GM12878 (cell line): Measurements from ENCODE around the gene CCNL1. TPM values are rescaled to one million over a fixed set of nuclear protein-coding genes. Genes with fewer than 3 reads are reported as not detected.

Experiments used
- ATAC-seq: fragments of 200-7000 bp; cut with Tn5 transposase; 3 replicates; pipeline ENCODE4 v1.9.1; 2020; ENCODE audit warnings: mild to moderate bottlenecking, moderate library complexity
- BruUV-seq: library from RNA; stranded (reverse); fragments of 400-500 nt; replicated peaks from 2 replicates; lab custom pipeline; 2021; lab: Mats Ljungman, UMichigan
- CTCF ChIA-PET: fragments of 300-600 bp; sonication (Branson Sonifier 250); formaldehyde crosslinking; extraction: SDS; loops from one replicate; lab custom pipeline; 2021; ENCODE audit warnings: inconsistent platforms; lab: Yijun Ruan, JAX
- POLR2A ChIA-PET: fragments of 350-600 bp; formaldehyde crosslinking; extraction: SDS; loops from one replicate; lab custom pipeline; 2021; ENCODE audit warnings: inconsistent platforms; lab: Charles Lee
- RAD21 ChIA-PET: fragments of 300-600 bp; sonication (Branson Sonifier 250); formaldehyde crosslinking; loops from one replicate; lab custom pipeline; 2023; ENCODE audit warnings: antibody characterized with exemption; ENCODE audit not compliant: unreplicated experiment; lab: Charles Lee
- SMC1A ChIA-PET: fragments of 300-600 bp; sonication (Branson Sonifier 250); formaldehyde crosslinking; loops from one replicate; lab custom pipeline; 2023; ENCODE audit not compliant: unreplicated experiment, uncharacterized antibody; lab: Charles Lee
- DNase-seq: peaks from one replicate; pipeline ENCODE4 v3.0.0-alpha.2; 2011; ENCODE audit warnings: low read depth, low spot score
- FAIRE-seq: peaks from 3 replicates; lab custom pipeline; 2011; peaks lifted over from hg19 to GRCh38; lab: Jason Lieb, UNC
- H2AFZ ChIP-seq: 2 replicates; pipeline ENCODE4 v1.6.0; 2011; ENCODE audit warnings: low read depth, low read length, control low read depth; ENCODE audit not compliant: control insufficient read depth
- H3K27ac ChIP-seq: 2 replicates; pipeline ENCODE4 v1.5.1; 2011; ENCODE audit warnings: control low read depth; ENCODE audit not compliant: control insufficient read depth, insufficient read depth
- H3K27me3 ChIP-seq, 2 experiments: replicated peaks in 1 of 2; 2 replicates each; pipeline versions ENCODE4 v1.6.0 to v1.6.1; 2011; ENCODE audit warnings: low read length in 1 of 2; ENCODE audit not compliant: control insufficient read depth in 2 of 2, insufficient read depth in 2 of 2
- H3K36me3 ChIP-seq, 2 experiments: 2 replicates each; pipeline ENCODE4 v1.5.1; 2011; ENCODE audit warnings: low read length in 1 of 2; ENCODE audit not compliant: control insufficient read depth in 2 of 2, insufficient read depth in 2 of 2
- H3K4me1 ChIP-seq: 2 replicates; pipeline ENCODE4 v1.6.1; 2011; ENCODE audit warnings: mild to moderate bottlenecking, low read length, moderate library complexity, mixed read lengths; ENCODE audit not compliant: control insufficient read depth, insufficient read depth
- H3K4me2 ChIP-seq: 2 replicates; pipeline ENCODE4 v1.6.0; 2011; ENCODE audit warnings: control low read depth; ENCODE audit not compliant: control insufficient read depth, insufficient read depth
- H3K4me3 ChIP-seq: fragments of 200-600 bp; sonication (generic); 2 replicates; pipeline ENCODE4 v1.5.1; 2016
- H3K79me2 ChIP-seq: 2 replicates; pipeline ENCODE4 v1.6.0; 2011; ENCODE audit warnings: low read length; ENCODE audit not compliant: control insufficient read depth, insufficient read depth
- H3K9ac ChIP-seq: 2 replicates; pipeline ENCODE4 v1.8.0; 2011; ENCODE audit warnings: low read length, control low read depth, mixed read lengths; ENCODE audit not compliant: control insufficient read depth, insufficient read depth
- H3K9me3 ChIP-seq: replicated peaks from 3 replicates; pipeline ENCODE4 v1.5.1; 2011; ENCODE audit warnings: mild to moderate bottlenecking, low read length; ENCODE audit not compliant: control insufficient read depth, insufficient read depth
- H4K20me1 ChIP-seq: 2 replicates; pipeline ENCODE4 v1.6.0; 2011; ENCODE audit not compliant: control insufficient read depth, insufficient read depth
- NFYA ChIP-seq: IDR thresholded peaks from 2 replicates; pipeline ENCODE4 v1.6.1; 2011; ENCODE audit warnings: low read depth, mild to moderate bottlenecking, low read length, improper control_type of control experiment, borderline replicate concordance
- PAX5 ChIP-seq: IDR thresholded peaks from 2 replicates; pipeline ENCODE4 v1.6.1; 2011; ENCODE audit warnings: low read depth, low read length, borderline replicate concordance
- RUNX3 ChIP-seq: IDR thresholded peaks from 2 replicates; pipeline ENCODE4 v1.6.1; 2012; ENCODE audit warnings: low read length, inconsistent platforms
- WGBS: methylation state at CpG from one replicate; pipeline ENCODE4 v1.1.6; 2016; ENCODE audit warnings: low lambda C conversion rate; ENCODE audit not compliant: insufficient replicate concordance, insufficient coverage; ENCODE audit errors: missing lambda C conversion rate; 5-methylcytosine and 5-hydroxymethylcytosine counted together
- in situ Hi-C: fragments of 300-500 bp; cut with MboI; formaldehyde crosslinking; loops from 9 replicates; pipeline ENCODE4 v1.14.3; 2018; ENCODE audit warnings: mixed read lengths
- intact Hi-C: fragments of 100-400 bp; cut with micrococcal nuclease; formaldehyde crosslinking; loops from one replicate; pipeline ENCODE4 v1.14.2; 2022; ENCODE audit not compliant: unreplicated experiment
- polyA plus RNA-seq, 11 experiments: library from polyadenylated mRNA; depleted of rRNA in 4 of 11; unstranded in 6 of 11; stranded (reverse) in 5 of 11; fragments of >200 nt; fragmentation: Nextera tagmentation in 4 of 11; fragmentation: Illumina TruSeq in 1 of 11; extraction: Ambion mirVana in 4 of 11; extraction: Trizol in 1 of 11; gene quantifications; 1 replicate in 1 of 11; 2 replicates in 10 of 11; pipeline versions ENCODE4 v1.2.1 to v1.2.3, GENCODE V29; 2011 to 2016; ENCODE audit warnings: inconsistent platforms in 2 of 11, missing spikeins in 2 of 11, low read depth in 1 of 11
- total RNA-seq, 4 experiments: library from RNA; depleted of rRNA in 3 of 4; stranded (reverse); fragments of >200 nt in 3 of 4; fragmentation: Illumina TruSeq in 1 of 4; extraction: Trizol in 1 of 4; gene quantifications; 2 replicates each; pipeline versions ENCODE4 v1.2.1 to v1.2.3, GENCODE V29; 2013 to 2021

Gene CCNL1
- total and polyA plus RNA-seq, 10 of the 15 experiments (the other 5 are each of a cell fraction or from before 2014, with no cell fraction given) = 22.2 to 174 (median 115) TPM

DNA sequence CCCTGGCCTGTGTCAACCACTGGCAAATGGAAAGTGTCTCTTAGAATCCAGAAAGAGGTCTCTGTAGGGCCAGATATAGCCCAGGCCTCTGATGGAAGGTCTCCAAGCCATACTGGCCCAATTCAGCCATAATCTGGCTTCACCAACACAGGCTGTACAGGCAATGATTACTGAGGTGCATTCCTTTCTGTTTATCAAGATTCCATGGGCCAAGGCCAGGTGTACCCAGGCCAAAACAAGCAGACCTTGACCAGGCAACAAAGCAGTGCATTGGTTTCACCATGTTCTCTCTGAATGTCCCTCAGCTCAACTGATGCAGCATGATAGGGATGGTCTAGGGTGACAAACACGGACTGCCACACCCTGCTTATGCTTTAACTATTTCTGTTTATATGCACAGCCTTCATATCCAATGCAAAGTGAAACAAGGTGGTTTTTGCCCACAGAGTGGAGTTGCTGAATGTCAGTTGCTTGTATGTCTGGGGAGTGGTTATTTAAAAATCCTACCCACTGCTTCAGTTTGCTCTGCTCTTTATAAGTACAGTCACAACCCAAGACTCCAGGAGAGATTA lies 25.2 kb downstream of the CCNL1 start:
- ATAC-seq (peak; percentile 36), FAIRE-seq (peak; percentile 54), DNase-seq (no peak)
- Histone ChIP-seq H3K36me3 (no peaks in the 10 kb centered on the region; a peak in 1 of 4 replicates), H3K4me2 (no peak overlapping the region), H3K27me3 (no peaks in the 10 kb centered on the region), H2AFZ (no peak overlapping the region), H3K9ac (no peak overlapping the region), H3K79me2 (no peaks in the 10 kb centered on the region), H3K9me3 (no peaks in the 10 kb centered on the region), H3K27ac (no peak overlapping the region), H3K4me1 (peaks cover 24% of the 10 kb centered on the region), H4K20me1 (no peaks in the 10 kb centered on the region), H3K4me3 (no peak overlapping the region)
- RAD21 ChIA-PET = interaction anchor here (5.5 kb wide), 1 partner anchor 49 kb away, joined by 80 read pairs; no protein-coding TSS in a partner anchor
- no TSS peak for BruUV-seq
- SMC1A ChIA-PET = interaction anchor here (1.3 to 7.8 kb wide), 4 partner anchors 31 to 981 kb away, joined by 3 to 98 read pairs (median 16); no protein-coding TSS in a partner anchor
- TF ChIP-seq RUNX3 = peak; percentile 45
- no peak for TF ChIP-seq NFYA
- peak; percentile 52; the same call in 1 of the 2 replicates for TF ChIP-seq PAX5
- in situ Hi-C loops (loop anchor here (5.0 to 25.0 kb wide), 3 partner anchors 457 to 972 kb away; no protein-coding TSS in a partner anchor), intact Hi-C loops (loop anchor here (1.0 to 5.0 kb wide), 3 partner anchors 103 to 582 kb away; no protein-coding TSS in a partner anchor)
- 0% methylated on average over 1 of the region's 1 CpG for WGBS
- CTCF ChIA-PET = interaction anchor here (1.2 to 32.0 kb wide), 3 partner anchors 15 to 455 kb away, joined by 3 to 939 read pairs (median 46); no protein-coding TSS in a partner anchor
- POLR2A ChIA-PET = interaction anchor here (1.6 kb wide), 1 partner anchor 46 kb away, joined by 5 read pairs; no protein-coding TSS in a partner anchor
